A673 (cell line): ENCODE results near the gene HK2.

ENCODE experiments used
- EZH2 ChIP-seq: fragments of 200-600 bp; sonication (generic); IDR thresholded peaks from 2 replicates; pipeline ENCODE4 v1.6.1; 2017; ENCODE audit warnings: borderline replicate concordance, low read depth, mild to moderate bottlenecking, mixed read lengths, antibody characterized with exemption, low read length; ENCODE audit not compliant: poor library complexity, severe bottlenecking
- TF ChIP-seq, protein P1 (sequence below): fragments of 300-800, 200-600 bp; sonication (generic); conservative IDR thresholded peaks from 2 replicates; pipeline ENCODE4 v1.5.1; 2017; ENCODE audit warnings: low read depth, mild to moderate bottlenecking, antibody characterized with exemption, low read length, moderate library complexity, mixed read lengths

DNA sequence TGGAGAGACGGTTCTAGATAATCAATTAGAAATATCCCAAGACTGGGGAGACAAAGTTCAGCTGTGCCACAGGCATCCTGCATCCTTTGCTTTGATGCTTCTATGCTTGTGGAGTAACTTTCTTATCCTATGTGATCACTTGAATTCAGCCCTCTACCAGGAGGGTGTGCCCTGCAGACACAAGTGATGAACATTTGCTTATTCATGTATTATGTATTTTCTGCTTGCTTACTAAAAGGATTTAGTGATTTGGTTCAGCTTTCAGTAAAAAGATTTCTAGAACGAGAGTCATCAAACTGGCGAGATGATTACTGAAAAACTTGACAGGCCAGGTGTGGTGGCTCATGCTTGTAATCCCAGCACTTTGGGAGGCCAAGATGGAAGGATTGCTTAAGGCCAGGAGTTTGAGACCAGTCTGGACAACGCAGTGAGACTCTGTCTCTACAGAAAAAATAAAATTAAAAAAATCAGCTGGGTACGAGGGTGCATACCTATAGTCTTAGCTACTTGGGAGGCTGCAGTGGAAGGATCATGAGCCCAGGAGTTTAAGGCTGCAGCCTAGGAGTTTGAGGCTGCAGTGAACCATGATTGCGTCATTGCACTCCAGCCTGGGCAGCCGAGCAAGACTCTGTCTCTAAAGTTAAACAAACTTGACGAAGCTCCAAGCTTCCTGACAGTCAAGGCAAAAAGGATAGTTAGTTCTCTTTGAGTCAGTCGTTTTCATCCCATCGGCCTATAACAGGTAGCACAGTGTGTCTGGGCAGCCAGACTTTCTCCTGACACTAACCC lies 13.3 kb downstream of the HK2 start:
- TF ChIP-seq, protein P1, sequence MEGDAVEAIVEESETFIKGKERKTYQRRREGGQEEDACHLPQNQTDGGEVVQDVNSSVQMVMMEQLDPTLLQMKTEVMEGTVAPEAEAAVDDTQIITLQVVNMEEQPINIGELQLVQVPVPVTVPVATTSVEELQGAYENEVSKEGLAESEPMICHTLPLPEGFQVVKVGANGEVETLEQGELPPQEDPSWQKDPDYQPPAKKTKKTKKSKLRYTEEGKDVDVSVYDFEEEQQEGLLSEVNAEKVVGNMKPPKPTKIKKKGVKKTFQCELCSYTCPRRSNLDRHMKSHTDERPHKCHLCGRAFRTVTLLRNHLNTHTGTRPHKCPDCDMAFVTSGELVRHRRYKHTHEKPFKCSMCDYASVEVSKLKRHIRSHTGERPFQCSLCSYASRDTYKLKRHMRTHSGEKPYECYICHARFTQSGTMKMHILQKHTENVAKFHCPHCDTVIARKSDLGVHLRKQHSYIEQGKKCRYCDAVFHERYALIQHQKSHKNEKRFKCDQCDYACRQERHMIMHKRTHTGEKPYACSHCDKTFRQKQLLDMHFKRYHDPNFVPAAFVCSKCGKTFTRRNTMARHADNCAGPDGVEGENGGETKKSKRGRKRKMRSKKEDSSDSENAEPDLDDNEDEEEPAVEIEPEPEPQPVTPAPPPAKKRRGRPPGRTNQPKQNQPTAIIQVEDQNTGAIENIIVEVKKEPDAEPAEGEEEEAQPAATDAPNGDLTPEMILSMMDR = no peak
- TF ChIP-seq EZH2 = no peak
